ENCODE data around the gene TMEM138.

TMEM138 gene

DNA sequence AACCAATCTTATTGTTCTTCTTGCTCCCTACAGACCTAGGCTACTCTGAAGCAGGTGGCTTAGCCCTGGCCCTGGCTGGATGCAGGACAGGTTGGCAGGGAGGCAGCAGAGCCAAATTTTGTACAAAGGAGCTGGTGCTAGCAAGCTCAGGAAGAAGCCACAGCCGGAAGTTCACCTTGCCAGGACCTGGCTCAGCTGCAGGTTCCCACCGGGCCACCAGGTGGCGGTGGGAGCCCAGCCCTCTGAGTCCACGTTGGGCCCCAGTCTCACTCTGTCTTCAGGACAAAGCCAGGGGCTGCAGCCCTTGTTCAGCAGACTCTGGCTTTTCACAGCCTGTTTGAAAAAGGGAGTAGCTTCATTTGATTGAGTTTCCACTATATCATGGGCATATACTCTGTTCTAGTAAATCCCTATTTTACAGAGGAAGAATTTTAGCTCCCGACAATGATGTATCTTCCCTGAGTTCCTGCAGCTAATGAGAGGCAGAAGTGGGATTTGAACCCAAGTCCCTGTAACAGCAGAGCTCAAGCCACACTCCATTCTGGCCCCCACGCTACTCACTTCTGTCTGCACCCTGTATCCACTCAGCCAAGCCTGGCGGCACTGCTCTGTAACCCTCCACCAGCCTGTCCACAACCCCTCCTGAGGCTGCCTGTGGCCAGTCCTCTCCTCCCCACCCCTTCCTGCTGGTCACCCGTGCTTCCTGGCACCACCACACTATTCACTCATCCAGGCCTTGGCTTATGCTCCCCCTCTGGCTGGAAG is 25.8 kb upstream of the TMEM138 start:
- Mint-ChIP-seq H3K27me3 (ENCODE audit: low read depth) (no peaks in the 10 kb centered on the region), H3K36me3 (ENCODE audit: low read depth) (peaks cover 10% of the 10 kb centered on the region), H3K9me3 (no peaks in the 10 kb centered on the region), H3K27ac (peak overlapping the region; percentile 76), H3K4me3 (no peak overlapping the region), H3K4me1 (ENCODE audit: low read depth) (peaks cover 30% of the 10 kb centered on the region)

DNA sequence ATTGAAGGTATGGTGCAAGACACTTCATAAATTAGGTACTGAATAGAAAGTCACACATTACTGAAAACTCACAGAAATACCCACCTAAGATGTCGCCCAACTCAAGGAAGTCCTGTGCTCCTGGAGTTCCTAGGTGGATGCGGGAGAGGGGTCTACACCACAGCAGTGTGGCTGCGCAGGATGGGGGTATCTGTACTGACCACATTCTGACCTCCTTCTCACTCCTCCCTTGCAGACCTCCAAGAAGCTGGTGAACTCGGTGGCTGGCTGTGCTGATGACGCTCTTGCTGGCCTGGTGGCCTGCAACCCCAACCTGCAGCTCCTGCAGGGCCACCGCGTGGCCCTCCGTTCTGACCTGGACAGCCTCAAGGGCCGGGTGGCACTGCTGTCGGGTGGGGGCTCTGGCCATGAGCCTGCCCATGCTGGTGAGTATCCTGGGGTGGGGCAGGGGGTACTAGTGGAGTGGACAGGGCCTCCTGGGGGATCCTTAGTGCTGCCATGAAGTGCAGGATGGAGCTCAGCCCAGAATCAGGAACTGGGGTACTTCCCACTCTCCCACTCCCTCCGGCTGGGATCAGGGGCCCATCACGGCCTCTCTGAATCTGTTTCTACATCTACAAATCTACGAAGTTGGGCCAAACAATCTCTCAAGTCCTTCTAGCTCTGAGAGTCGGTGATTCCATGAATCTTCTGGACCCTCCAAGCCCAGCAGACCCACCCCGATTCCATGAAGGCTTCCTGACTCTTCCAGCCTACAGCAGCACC is 24.3 kb upstream of the TMEM138 start:
- Mint-ChIP-seq H3K27me3 (ENCODE audit: low read depth) (no peaks in the 10 kb centered on the region), H3K4me3 (no peak overlapping the region), H3K9me3 (no peaks in the 10 kb centered on the region), H3K4me1 (ENCODE audit: low read depth) (peaks cover 21% of the 10 kb centered on the region), H3K27ac (no peak overlapping the region), H3K36me3 (ENCODE audit: low read depth) (peaks cover 2% of the 10 kb centered on the region)

GRCh38 chr11:61338783-61339489 is 23.2 kb upstream of the TMEM138 start:
- Mint-ChIP-seq H3K9me3 (no peaks in the 10 kb centered on the region), H3K4me1 (ENCODE audit: low read depth) (peaks cover 13% of the 10 kb centered on the region), H3K27me3 (ENCODE audit: low read depth) (no peaks in the 10 kb centered on the region), H3K27ac (no peak overlapping the region), H3K4me3 (no peak overlapping the region), H3K36me3 (ENCODE audit: low read depth) (peaks cover 2% of the 10 kb centered on the region)

DNA sequence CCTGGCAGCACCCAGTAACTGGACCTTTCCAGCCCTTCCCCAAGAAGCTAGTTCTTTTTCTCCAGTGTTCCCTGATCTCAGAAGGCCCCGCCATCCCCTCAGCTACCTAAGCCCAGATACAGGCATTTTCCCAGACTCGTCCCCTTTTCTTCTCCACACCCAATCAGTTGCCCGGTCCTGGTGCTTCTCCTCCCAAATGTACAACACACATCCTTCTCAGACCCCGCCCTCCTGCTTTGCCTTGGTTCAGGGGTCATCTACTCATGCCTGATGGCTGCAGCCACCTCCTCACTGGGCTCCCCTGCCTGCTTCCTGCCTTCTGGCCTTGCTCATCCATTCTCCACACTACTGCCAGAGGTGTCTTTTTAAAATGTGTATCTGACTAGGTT is 22.7 kb upstream of the TMEM138 start:
- no peaks in the 10 kb centered on the region for H3K9me3 Mint-ChIP-seq
- no peak overlapping the region for H3K27ac Mint-ChIP-seq
- H3K4me1 Mint-ChIP-seq (ENCODE audit: low read depth), result peaks cover 8% of the 10 kb centered on the region
- H3K4me3 Mint-ChIP-seq, result no peak overlapping the region
- peaks cover 2% of the 10 kb centered on the region for H3K36me3 Mint-ChIP-seq (ENCODE audit: low read depth)
- no peaks in the 10 kb centered on the region for H3K27me3 Mint-ChIP-seq (ENCODE audit: low read depth)

DNA sequence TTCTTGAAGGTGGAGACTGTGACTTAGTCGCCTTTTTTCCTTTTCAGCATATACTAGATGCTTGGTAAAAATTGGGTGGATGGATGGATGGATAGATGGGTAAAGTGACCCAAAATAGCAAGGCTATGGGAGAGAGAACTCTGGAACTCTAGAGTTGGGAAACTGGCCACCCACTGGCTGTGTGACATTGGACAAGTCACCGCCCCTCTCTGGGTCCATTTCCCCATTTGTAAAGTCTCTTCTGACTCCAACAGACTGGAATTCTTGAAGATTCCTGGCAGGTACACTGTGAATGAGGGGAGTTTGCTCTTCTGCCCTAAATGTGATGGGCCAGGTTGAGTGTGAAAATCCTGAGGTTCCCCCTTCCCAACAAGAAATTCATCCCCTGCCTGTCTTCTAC is 21.2 kb upstream of the TMEM138 start:
- Mint-ChIP-seq H3K27ac (no peak overlapping the region), H3K36me3 (ENCODE audit: low read depth) (peaks cover 3% of the 10 kb centered on the region), H3K4me3 (no peak overlapping the region), H3K4me1 (ENCODE audit: low read depth) (peaks cover 6% of the 10 kb centered on the region), H3K27me3 (ENCODE audit: low read depth) (no peaks in the 10 kb centered on the region), H3K9me3 (no peaks in the 10 kb centered on the region)

GRCh38 chr11:61341706-61342105 is 20.5 kb upstream of the TMEM138 start:
- peaks cover 5% of the 10 kb centered on the region for H3K4me1 Mint-ChIP-seq (ENCODE audit: low read depth)
- H3K27ac Mint-ChIP-seq, result no peak overlapping the region
- peaks cover 4% of the 10 kb centered on the region for H3K36me3 Mint-ChIP-seq (ENCODE audit: low read depth)
- H3K9me3 Mint-ChIP-seq, result no peaks in the 10 kb centered on the region
- H3K4me3 Mint-ChIP-seq, result no peak overlapping the region
- H3K27me3 Mint-ChIP-seq (ENCODE audit: low read depth), result no peaks in the 10 kb centered on the region

GRCh38 chr11:61342207-61342803 is 19.9 kb upstream of the TMEM138 start:
- Mint-ChIP-seq H3K4me3 (no peak overlapping the region), H3K27ac (no peak overlapping the region), H3K4me1 (ENCODE audit: low read depth) (peaks cover 1% of the 10 kb centered on the region), H3K9me3 (no peaks in the 10 kb centered on the region), H3K36me3 (ENCODE audit: low read depth) (peaks cover 4% of the 10 kb centered on the region), H3K27me3 (ENCODE audit: low read depth) (no peaks in the 10 kb centered on the region)

GRCh38 chr11:61343792-61344745 is 18.1 kb upstream of the TMEM138 start:
- H3K4me1 Mint-ChIP-seq (ENCODE audit: low read depth), result peaks cover 1% of the 10 kb centered on the region
- H3K9me3 Mint-ChIP-seq, result no peaks in the 10 kb centered on the region
- no peak overlapping the region for H3K27ac Mint-ChIP-seq
- H3K36me3 Mint-ChIP-seq (ENCODE audit: low read depth), result peaks cover 5% of the 10 kb centered on the region
- H3K27me3 Mint-ChIP-seq (ENCODE audit: low read depth), result no peaks in the 10 kb centered on the region
- H3K4me3 Mint-ChIP-seq, result no peak overlapping the region

- H3K27me3 Mint-ChIP-seq (ENCODE audit: low read depth), result no peaks in the 10 kb centered on the region
- H3K9me3 Mint-ChIP-seq, result no peaks in the 10 kb centered on the region
- peaks cover 10% of the 10 kb centered on the region for H3K36me3 Mint-ChIP-seq (ENCODE audit: low read depth)
- H3K4me3 Mint-ChIP-seq, result no peak overlapping the region
- no peak overlapping the region for H3K27ac Mint-ChIP-seq
- peaks cover 1% of the 10 kb centered on the region for H3K4me1 Mint-ChIP-seq (ENCODE audit: low read depth)
These were observed 17.0 kb upstream of the TMEM138 start for GRCh38 chr11:61345170-61345610.

DNA sequence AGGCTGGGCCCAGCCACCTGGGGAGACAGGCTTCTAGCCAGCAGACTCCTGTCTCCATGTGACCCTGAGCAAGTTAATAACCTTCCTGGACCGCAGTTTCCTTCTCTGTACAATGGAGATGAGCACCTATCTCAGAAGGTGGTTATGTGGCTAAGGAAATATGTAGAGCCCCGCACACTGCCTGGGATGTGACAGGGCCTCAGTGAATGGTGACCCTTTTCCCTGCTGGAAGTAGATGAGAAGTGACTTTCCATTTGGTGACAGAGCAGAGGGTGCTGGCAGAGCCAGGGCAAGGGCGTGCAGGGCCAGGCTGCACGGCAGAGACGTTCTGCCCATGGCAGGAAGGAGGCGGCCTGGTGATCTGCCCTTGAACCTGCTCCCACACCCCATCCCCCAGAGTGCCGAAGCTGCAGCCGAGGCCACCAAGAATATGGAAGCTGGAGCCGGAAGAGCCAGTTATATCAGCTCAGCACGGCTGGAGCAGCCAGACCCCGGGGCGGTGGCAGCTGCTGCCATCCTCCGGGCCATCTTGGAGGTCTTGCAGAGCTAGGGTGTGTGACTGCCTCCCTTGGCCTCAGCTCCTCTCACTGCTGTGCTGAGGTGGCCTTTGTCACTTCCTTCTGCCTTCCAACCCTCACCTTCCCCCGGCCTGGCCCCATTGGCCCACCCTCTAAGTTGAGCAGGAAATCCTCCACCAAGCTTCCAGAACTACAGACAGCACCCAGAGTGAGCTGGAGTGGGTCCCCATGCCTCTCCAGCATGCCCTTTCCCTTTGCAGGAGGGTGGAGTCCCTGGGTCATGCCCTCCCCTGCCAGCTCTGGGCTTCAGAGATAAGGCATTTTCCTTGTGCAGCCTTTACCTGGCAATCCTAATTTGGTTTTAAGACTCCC is 16.0 kb upstream of the TMEM138 start:
- Mint-ChIP-seq H3K27ac (no peak overlapping the region), H3K4me3 (no peak overlapping the region), H3K9me3 (no peaks in the 10 kb centered on the region), H3K36me3 (ENCODE audit: low read depth) (peaks cover 10% of the 10 kb centered on the region), H3K27me3 (ENCODE audit: low read depth) (no peaks in the 10 kb centered on the region), H3K4me1 (ENCODE audit: low read depth) (peaks cover 1% of the 10 kb centered on the region)

DNA sequence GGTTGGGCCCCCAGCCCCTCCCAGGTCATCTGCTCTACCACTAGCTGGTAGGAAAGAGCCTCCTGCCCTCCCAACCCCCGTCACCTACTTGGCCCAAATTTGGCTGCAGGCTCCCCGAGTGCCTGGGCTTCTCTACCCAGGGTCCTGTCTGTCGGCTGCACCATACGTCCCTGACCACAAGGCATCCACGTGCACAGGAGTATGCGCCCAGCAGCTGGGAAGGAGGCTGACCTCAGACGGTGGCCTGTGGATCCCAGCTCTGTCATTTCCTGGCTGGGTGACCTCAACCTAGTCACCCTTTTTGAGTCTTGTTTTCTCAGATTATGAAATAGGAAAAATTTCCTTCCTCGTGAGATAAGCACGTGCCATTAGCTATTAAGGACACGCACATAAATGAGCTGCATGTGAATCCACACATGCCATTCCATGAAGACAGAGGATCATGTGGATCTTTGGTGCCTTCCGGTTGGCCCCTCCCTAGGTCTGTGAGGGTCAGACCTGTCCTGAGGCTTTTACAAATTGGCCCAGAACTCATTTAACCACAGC is 14.2 kb upstream of the TMEM138 start:
- no peak overlapping the region for H3K27ac Mint-ChIP-seq
- H3K4me3 Mint-ChIP-seq, result no peak overlapping the region
- H3K36me3 Mint-ChIP-seq (ENCODE audit: low read depth), result peaks cover 17% of the 10 kb centered on the region
- H3K9me3 Mint-ChIP-seq, result no peaks in the 10 kb centered on the region
- peaks cover 1% of the 10 kb centered on the region for H3K4me1 Mint-ChIP-seq (ENCODE audit: low read depth)
- no peaks in the 10 kb centered on the region for H3K27me3 Mint-ChIP-seq (ENCODE audit: low read depth)

- no peak overlapping the region for H3K27ac Mint-ChIP-seq
- H3K4me3 Mint-ChIP-seq, result no peak overlapping the region
- no peaks in the 10 kb centered on the region for H3K9me3 Mint-ChIP-seq
- peaks cover 26% of the 10 kb centered on the region for H3K36me3 Mint-ChIP-seq (ENCODE audit: low read depth)
- peaks cover 1% of the 10 kb centered on the region for H3K4me1 Mint-ChIP-seq (ENCODE audit: low read depth)
- H3K27me3 Mint-ChIP-seq (ENCODE audit: low read depth), result no peaks in the 10 kb centered on the region
These were observed 12.9 kb upstream of the TMEM138 start for GRCh38 chr11:61349189-61349751.

Data from T-helper 1 cell treated with Interleukin-12 subunit alpha and Interleukin-12 subunit beta and Interleukin-4 antibody, amounts not matched to agents 30 μg/mL and 1 μg/mL, for 36 hours (primary cell).